WI38 (cell line): ENCODE data around the gene RRBP1.

Source experiments
- H3K4me3 ChIP-seq: 2 replicates; pipeline ENCODE4 v1.5.1; 2011; ENCODE audit warnings: low read depth, mild to moderate bottlenecking, control low read depth, low read length
- CTCF ChIP-seq: IDR thresholded peaks from 2 replicates; pipeline ENCODE4 v1.5.1; 2012; ENCODE audit warnings: low read depth, mild to moderate bottlenecking, control low read depth, low read length

The RRBP1 gene

GRCh38 chr20:17675519-17676377 is 6.3 kb downstream of the RRBP1 start:
- H3K4me3 ChIP-seq = no peak overlapping the region
- TF ChIP-seq CTCF = no peak

- no peak overlapping the region for H3K4me3 ChIP-seq
- TF ChIP-seq CTCF = no peak
Measured at GRCh38 chr20:17674722-17675518, 7.1 kb downstream of the RRBP1 start.

- no peak for TF ChIP-seq CTCF
- H3K4me3 ChIP-seq = no peak overlapping the region
Measured at GRCh38 chr20:17673084-17673483, 9.0 kb downstream of the RRBP1 start.

DNA sequence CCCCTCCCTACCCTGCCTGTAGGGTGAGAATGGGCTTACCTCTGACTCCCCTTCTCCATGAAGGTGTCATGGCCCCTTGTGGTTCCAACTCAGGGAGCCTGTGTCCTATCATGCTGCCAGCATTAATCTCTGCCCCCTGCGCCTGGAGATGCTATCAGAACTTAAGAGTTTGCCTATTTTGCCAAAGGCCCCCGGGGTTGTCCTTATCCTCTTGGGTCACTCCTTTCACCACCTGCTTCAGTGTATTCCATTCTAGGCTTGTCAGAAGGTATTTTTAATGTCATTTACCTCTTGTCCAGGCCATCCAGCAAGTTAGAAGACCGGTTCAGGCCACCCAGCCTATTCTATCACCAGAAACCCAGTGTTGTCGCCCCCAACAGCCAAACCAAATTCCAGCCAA is 10.5 kb downstream of the RRBP1 start:
- no peak overlapping the region for H3K4me3 ChIP-seq
- TF ChIP-seq CTCF = no peak

DNA sequence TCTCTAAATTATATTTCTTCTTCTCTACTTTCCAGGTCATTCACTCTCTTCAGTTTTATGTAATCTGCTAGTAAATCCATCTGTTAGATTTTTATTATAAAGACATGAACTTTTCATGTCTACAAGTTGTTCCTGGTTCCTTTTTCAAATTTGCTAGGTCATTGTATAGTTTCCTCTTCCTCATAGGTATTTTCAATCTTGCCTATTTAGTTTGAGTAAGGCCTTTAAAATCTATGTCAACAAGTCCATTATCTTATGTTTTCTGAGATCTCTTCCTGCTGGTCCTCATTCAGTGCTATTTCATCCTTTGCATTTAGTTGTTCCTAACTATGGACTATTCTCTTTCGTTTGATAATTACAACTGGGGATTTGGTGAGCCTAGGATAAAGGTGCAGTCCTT is 11.0 kb downstream of the RRBP1 start:
- no peak for TF ChIP-seq CTCF
- no peak overlapping the region for H3K4me3 ChIP-seq

DNA sequence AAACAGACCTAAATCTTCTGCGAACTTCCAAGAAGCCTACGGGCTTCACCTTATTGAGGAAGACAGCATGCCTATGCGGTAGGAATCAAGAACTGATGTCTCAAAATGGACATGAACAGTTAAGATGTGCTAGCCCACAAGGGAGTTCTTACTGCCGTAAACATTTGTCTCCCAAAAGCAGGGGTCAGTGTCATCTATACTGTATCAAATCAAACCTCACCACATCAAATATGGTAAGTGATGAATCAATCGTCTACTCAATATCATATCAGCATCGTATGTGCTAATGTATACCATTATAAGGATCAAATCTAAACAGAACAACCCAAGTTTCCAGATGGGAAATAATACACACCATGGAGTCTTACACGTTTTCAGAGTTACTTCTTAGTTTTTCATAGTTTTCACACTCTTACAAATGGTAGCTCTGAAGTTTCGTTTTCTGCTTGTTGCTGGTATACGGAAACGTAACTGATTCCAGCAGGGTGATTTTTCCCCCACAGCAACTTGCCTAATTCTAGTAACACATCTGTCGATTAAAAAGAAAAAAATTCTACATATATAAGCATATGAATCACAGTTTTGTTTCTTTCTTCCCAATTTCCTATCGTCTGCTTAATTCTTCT is 12.6 kb downstream of the RRBP1 start:
- TF ChIP-seq CTCF = no peak
- H3K4me3 ChIP-seq = no peak overlapping the region

GRCh38 chr20:17668432-17668831 is 13.6 kb downstream of the RRBP1 start:
- no peak overlapping the region for H3K4me3 ChIP-seq
- TF ChIP-seq CTCF = no peak
